B cell (primary cell): ENCODE results near the gene RNF26. TPM values are rescaled to one million over a fixed set of nuclear protein-coding genes. Genes with fewer than 3 reads are reported as not detected.
A peak's percentile ranks its signal among the peaks of the same experiment; 100 is the strongest.

Source experiments
- ATAC-seq: fragments of 200-7000 bp; cut with Tn5 transposase; one replicate; pipeline ENCODE4 v1.10.0; 2021; ENCODE audit warnings: low read depth, mild to moderate bottlenecking, moderate number of reproducible peaks, moderate library complexity
- CTCF ChIA-PET: fragments of 350-600 bp; sonication (Branson Sonifier 250); formaldehyde crosslinking; loops from one replicate; lab custom pipeline; 2021; ENCODE audit warnings: antibody characterized with exemption, inconsistent platforms; lab: Charles Lee
- POLR2A ChIA-PET: fragments of 350-600 bp; sonication (Branson Sonifier 250); formaldehyde crosslinking; loops from one replicate; lab custom pipeline; 2021; ENCODE audit warnings: antibody characterized with exemption; lab: Charles Lee
- DNase-seq: peaks from one replicate; pipeline ENCODE4 v3.0.0; 2013
- H2AFZ ChIP-seq: 2 replicates; pipeline ENCODE4 v1.6.1; 2012; ENCODE audit warnings: mild to moderate bottlenecking, low read depth, low read length; ENCODE audit not compliant: insufficient read depth, poor library complexity, severe bottlenecking
- H3K27ac ChIP-seq, 2 donors: 1 replicate in 1 of 2; 2 replicates in 1 of 2; pipeline ENCODE4 v1.5.1; 2012 to 2013; ENCODE audit warnings: low read length in 2 of 2, mild to moderate bottlenecking in 2 of 2, moderate library complexity in 1 of 2
- H3K27me3 ChIP-seq, 4 experiments: fragments of 200-600 bp in 1 of 4; sonication (generic) in 1 of 4; replicated peaks in 1 of 4; 1 replicate in 2 of 4; 2 replicates in 2 of 4; pipeline versions ENCODE4 v1.6.1 to v1.7.0; 2013 to 2016; ENCODE audit warnings: low read length in 3 of 4, mild to moderate bottlenecking in 2 of 4, mixed read lengths in 1 of 4, moderate library complexity in 1 of 4; ENCODE audit not compliant: insufficient read depth in 4 of 4, control insufficient read depth in 3 of 4; ENCODE audit errors: control extremely low read depth in 1 of 4
- H3K36me3 ChIP-seq, 2 experiments: replicated peaks in 1 of 2; 1 replicate in 1 of 2; 2 replicates in 1 of 2; pipeline versions ENCODE4 v1.6.1 to v1.7.1; 2013; ENCODE audit warnings: low read length in 1 of 2; ENCODE audit not compliant: insufficient read depth in 2 of 2, control insufficient read depth in 1 of 2; ENCODE audit errors: control extremely low read depth in 1 of 2, extremely low read depth in 1 of 2
- H3K4me1 ChIP-seq, 2 donors: fragments of 200-600 bp in 1 of 2; sonication (generic) in 1 of 2; 1 replicate in 1 of 2; 2 replicates in 1 of 2; pipeline versions ENCODE4 v1.5.1 to v1.6.1; 2013 to 2017; ENCODE audit warnings: low read length in 2 of 2; ENCODE audit not compliant: control insufficient read depth in 2 of 2, insufficient read depth in 2 of 2
- H3K4me2 ChIP-seq: replicated peaks from 2 replicates; pipeline ENCODE3; 2012; ENCODE audit warnings: mild to moderate bottlenecking, low read depth, low read length; ENCODE audit not compliant: poor library complexity, severe bottlenecking
- H3K4me3 ChIP-seq, 5 experiments: fragments of 200-600 bp in 1 of 5; sonication (generic) in 1 of 5; 1 replicate in 3 of 5; 2 replicates in 2 of 5; pipeline versions ENCODE4 v1.5.1 to v1.7.0; 2011 to 2016; ENCODE audit warnings: low read length in 4 of 5, mild to moderate bottlenecking in 4 of 5, low read depth in 2 of 5, control low read depth in 1 of 5, moderate library complexity in 1 of 5; ENCODE audit not compliant: insufficient read depth in 1 of 5; ENCODE audit errors: control extremely low read depth in 1 of 5, extremely low read depth in 1 of 5
- H3K79me2 ChIP-seq: fragments of 200-600 bp; sonication (generic); one replicate; pipeline ENCODE4 v1.6.0; 2016; ENCODE audit warnings: low read length; ENCODE audit not compliant: control insufficient read depth, insufficient read depth
- H3K9ac ChIP-seq: fragments of 200-600 bp; sonication (generic); 2 replicates; pipeline ENCODE4 v1.6.1; 2017; ENCODE audit warnings: mild to moderate bottlenecking, low read length, moderate library complexity
- H3K9me3 ChIP-seq, 3 donors: one replicate each; pipeline versions ENCODE4 v1.6.1 to v1.7.1; 2013; ENCODE audit warnings: low read length in 2 of 3; ENCODE audit not compliant: control insufficient read depth in 2 of 3, insufficient read depth in 1 of 3; ENCODE audit errors: control extremely low read depth in 1 of 3
- H4K20me1 ChIP-seq: 2 replicates; pipeline ENCODE4 v1.6.0; 2012; ENCODE audit warnings: mild to moderate bottlenecking, low read length; ENCODE audit not compliant: insufficient read depth, control insufficient read depth, poor library complexity, severe bottlenecking
- H3K27ac Mint-ChIP-seq: one replicate; pipeline ENCODE4 v1.8.0; 2021; ENCODE audit warnings: mixed read lengths
- H3K27me3 Mint-ChIP-seq: one replicate; pipeline ENCODE4 v1.8.0; 2021; ENCODE audit warnings: mixed read lengths
- H3K4me1 Mint-ChIP-seq: one replicate; pipeline ENCODE4 v1.8.0; 2021; ENCODE audit warnings: mixed read lengths
- H3K4me3 Mint-ChIP-seq: one replicate; pipeline ENCODE4 v1.8.0; 2021; ENCODE audit warnings: mixed read lengths
- H3K9me3 Mint-ChIP-seq: one replicate; pipeline ENCODE4 v1.8.0; 2022; ENCODE audit warnings: mixed read lengths; ENCODE audit not compliant: insufficient read depth
- CTCF ChIP-seq: fragments of 200-600 bp; IDR thresholded peaks from one replicate; pipeline ENCODE4 v1.8.0; 2022; ENCODE audit warnings: antibody characterized with exemption, mild to moderate bottlenecking
- EZH2 ChIP-seq: IDR thresholded peaks from 2 replicates; pipeline ENCODE4 v1.6.1; 2012; ENCODE audit warnings: borderline replicate concordance, low read depth, mild to moderate bottlenecking, moderate library complexity, low read length; ENCODE audit not compliant: insufficient read depth, poor library complexity, severe bottlenecking
- WGBS: methylation state at CpG from one replicate; pipeline ENCODE4 v1.1.5; 2013; ENCODE audit warnings: missing lambda C conversion rate; ENCODE audit not compliant: insufficient coverage; 5-methylcytosine and 5-hydroxymethylcytosine counted together
- intact Hi-C: fragments of 100-400 bp; cut with micrococcal nuclease; formaldehyde crosslinking; loops from one replicate; pipeline ENCODE4 v1.10.0; 2022
- polyA plus RNA-seq: library from polyadenylated mRNA; depleted of rRNA; stranded (reverse); fragments of >200 nt; gene quantifications from 2 replicates; pipeline ENCODE4 v1.2.3, GENCODE V29; 2012
- total RNA-seq, 2 donors: library from RNA; stranded (reverse); fragments of 120-200 nt in 1 of 2; gene quantifications; 1 replicate in 1 of 2; 2 replicates in 1 of 2; pipeline versions ENCODE4 v1.2.3 to v1.2.4, GENCODE V29; 2013 to 2022

Gene RNF26
- total and polyA plus RNA-seq, 2 donors (not counting 1 experiment from before 2014, with no cell fraction given), result 15.5 to 21.8 TPM

DNA sequence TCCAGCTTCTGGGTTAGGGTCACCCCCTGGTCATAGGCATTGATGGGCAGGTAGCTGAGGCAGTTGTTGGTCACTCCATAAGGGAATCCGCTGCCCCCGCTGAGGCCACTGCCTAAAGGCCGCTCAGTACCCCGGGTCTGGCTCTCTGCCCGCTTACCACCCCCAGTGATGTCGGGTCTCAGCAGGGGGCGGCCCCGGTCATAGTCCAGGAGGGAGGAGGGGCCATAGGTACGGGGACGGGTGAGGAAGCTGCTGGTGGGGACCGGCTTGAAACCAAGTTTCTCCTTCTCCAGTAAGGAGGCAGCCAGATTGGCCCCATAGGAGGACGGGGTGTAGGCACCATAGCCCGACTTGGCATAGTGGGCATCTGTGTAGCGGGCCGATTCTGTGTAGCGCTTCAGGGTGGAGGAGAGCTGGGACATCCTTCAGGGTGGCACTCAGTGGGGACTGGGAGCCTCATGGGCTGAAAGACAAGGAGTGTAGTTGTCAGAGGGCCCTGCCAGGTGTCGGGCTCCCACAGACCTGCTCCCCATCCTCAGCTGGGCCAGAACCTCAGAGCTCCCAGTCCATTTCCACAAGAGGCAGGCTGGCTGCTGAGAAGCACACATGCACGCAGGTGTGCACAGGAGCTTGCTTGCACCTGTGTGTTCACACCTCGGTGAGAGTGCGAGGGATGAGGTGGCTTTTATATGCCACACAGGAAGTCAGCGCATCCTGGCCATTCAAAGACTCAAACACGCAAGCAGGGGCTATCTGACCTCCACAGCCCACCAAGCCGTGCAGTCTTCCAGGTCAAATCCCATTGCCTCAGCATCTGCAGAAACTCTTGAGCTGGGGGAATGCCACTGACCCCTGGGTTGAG is 39.0 kb downstream of the RNF26 start:
- ATAC-seq (no peak), DNase-seq (peak; percentile 12)
- Histone ChIP-seq H3K27ac (no peak overlapping the region), H3K4me2 (no peak overlapping the region), H4K20me1 (no peaks in the 10 kb centered on the region), H3K9ac (no peak overlapping the region), H2AFZ (no peak overlapping the region), H3K4me1 (no peaks in the 10 kb centered on the region), H3K27me3 (peaks cover 0 to 10% (median 1%) of the 10 kb centered on the region in 4 experiments), H3K79me2 (no peaks in the 10 kb centered on the region), H3K9me3 (no peaks in the 10 kb centered on the region), H3K36me3 (no peaks in the 10 kb centered on the region), H3K4me3 (no peak overlapping the region)
- no peak overlapping the region for H3K27ac Mint-ChIP-seq
- ChIA-PET CTCF (interaction anchor here (0.6 to 5.5 kb wide), 2 partner anchors 17 to 169 kb away, joined by 3 to 46 read pairs; no protein-coding TSS in a partner anchor), POLR2A (interaction anchor here (0.6 kb wide), 1 partner anchor 1679 kb away, joined by 4 read pairs; no protein-coding TSS in a partner anchor)
- no peak overlapping the region for H3K4me3 Mint-ChIP-seq
- WGBS, result 89% methylated on average over 20 of the region's 23 CpGs
- H3K4me1 Mint-ChIP-seq, result no peaks in the 10 kb centered on the region
- peaks cover 20% of the 10 kb centered on the region for H3K27me3 Mint-ChIP-seq
- H3K9me3 Mint-ChIP-seq, result no peaks in the 10 kb centered on the region
- intact Hi-C loops, result no loop called here
- TF ChIP-seq EZH2 (no peak), CTCF (no peak)
